ENCODE data around the gene AARS1. TPM values are rescaled to one million over a fixed set of nuclear protein-coding genes. Genes with fewer than 3 reads are reported as not detected.
A peak's percentile ranks its signal among the peaks of the same experiment; 100 is the strongest.
"Not testable (repeated sequence)": the region's sequence is repeated elsewhere in the genome, so short reads cannot be mapped to it uniquely, and the experiment has no call there.

AARS1 gene
- polyA plus RNA-seq, 12 donors, result 39.4 to 61.8 (median 57.4) TPM; not detected in 1

GRCh38 chr16:70287304-70287971 lies 1.9 kb downstream of the AARS1 start:
- not testable (repeated sequence) for DNase-seq

DNA sequence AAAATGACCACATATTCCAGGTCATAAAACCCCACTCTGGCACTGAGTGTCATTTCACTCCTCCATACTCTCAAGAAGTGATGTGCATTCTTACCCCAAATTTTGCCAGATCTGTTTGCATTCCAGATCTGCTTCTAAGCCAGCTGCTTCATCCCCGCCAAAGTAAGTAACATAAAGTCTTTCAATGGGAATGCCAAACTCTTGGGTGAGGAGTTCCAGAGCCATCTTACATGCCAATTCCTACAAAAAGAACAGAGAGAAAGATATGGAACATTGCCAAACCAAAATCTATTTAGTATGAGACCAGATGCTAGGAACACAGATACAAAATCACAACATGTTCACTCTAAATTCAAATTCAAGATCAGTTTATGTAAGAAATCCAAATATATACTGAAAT lies 12.9 kb downstream of the AARS1 start:
- no peak for DNase-seq

DNA sequence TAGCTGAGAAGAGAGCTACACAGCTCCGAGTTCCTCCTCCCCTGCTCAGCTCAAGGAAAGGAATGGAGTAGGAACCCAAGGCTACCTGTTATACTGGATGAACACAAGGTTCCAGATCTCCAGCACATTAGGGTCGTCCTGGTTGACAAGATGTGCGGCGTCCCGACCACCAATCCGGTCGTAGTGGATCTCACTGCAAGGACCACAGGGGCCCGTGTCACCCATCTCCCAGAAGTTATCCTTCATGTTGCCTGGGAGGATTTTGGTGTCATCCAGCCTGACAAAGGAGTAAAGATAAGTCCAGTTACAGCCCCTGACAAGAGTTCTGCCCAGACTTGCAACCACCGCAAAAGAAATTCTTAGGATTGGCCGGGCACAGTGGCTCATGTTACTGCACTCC lies 17.6 kb downstream of the AARS1 start:
- DNase-seq, result no peak

DNA sequence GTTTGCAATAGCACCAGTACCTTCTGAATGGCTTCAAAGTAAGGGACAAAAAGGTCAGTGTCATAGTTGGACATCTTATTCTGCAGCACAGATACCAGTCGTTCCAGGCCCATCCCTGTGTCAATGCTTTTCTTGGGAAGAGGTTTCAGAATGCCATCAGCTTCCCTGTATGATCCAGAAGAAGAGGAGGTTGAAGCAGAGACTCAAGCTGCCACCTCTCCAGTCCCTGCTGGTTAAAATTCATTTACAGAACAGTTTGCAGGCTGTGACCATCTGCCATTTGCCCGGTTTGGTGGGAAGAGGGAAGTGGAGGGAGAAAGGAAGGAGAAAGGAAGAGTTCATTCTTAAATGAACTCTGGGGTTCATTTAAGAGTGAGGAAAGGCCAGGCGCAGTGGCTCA lies 19.1 kb downstream of the AARS1 start:
- DNase-seq, result no peak

DNA sequence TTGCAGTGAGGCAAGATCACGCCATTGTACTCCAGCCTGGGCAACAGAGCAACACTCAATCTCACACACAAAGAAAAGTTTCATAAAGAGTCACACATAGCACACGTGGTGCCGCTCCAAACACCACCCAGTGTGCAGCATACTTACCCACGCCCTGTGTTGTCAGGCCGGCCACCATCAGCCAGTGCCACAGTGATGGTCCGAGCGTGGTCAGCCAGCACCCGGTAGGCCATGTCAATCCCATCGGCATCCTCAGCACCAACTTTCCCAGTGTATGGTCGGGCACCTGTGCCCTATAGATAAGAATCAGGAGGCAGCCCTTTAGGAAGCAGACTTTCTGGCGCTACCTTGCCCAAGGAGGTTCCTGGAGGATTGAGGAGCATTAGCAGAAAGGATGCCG lies 19.8 kb downstream of the AARS1 start:
- no peak for DNase-seq

GRCh38 chr16:70267922-70268321 lies 21.4 kb downstream of the AARS1 start:
- DNase-seq, result not testable (repeated sequence)

DNA sequence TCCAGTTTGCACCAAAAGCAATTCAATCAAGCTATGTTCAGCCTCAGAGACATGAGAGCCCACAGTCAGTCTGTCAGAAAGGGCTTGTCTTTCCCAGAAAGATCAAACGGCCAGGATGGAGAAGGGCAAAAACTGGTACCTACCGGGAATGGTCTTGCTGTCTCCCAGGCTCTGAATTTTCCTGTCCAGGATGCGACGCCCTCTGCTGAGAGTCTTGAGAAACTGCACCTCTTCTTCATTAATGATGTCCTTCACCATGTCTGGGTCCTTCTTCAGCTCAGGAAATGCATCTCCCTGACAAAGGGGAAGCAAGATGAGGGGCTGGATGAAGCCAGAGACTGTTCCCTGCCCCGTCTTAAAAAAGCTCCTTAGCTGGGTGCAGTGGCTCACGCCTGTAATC lies 21.8 kb downstream of the AARS1 start:
- no peak for DNase-seq

GRCh38 chr16:70259903-70260302 lies 29.4 kb downstream of the AARS1 start:
- DNase-seq, result not testable (repeated sequence)

- DNase-seq, result no peak
Observed at GRCh38 chr16:70258946-70259345, 30.4 kb downstream of the AARS1 start.

DNA sequence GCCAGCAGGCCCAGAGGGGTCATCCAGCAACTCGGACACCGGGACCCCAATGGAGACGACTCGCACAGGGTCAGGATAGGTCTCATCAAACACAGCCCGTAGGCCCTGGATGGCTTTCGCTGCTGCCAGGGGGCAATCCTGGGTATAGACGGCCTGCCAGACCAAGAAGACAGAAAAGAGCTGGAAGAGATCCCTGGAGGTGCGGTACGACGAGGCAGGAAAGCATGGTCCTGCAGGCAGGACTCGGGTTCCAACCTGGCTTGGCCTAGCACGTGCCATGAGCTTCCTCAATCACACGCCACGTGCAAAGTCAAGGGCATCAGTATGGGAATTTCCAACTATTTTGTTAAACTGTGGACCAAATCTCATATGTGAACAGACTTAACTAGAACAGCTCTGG lies 31.2 kb downstream of the AARS1 start:
- DNase-seq, result no peak

DNA sequence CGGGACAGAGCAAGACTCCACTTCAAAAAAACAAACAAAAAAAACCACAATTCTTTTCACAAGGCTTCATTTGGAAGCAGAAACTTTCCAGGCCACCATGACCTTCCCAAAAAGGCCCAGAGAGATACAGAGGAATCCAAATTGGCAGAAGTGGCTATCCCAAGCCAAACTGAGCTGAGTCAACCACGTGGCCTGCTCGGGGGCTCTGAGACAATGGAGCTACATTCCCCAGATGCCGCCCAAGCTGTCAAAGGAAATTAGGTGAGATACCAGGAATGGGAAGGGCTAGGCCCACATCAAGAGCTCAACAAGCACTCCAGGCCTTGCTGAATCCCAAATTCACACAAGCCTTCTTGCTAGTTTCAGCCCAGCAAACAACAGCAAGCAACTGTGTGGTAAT lies 31.9 kb downstream of the AARS1 start:
- DNase-seq, result no peak

DNA sequence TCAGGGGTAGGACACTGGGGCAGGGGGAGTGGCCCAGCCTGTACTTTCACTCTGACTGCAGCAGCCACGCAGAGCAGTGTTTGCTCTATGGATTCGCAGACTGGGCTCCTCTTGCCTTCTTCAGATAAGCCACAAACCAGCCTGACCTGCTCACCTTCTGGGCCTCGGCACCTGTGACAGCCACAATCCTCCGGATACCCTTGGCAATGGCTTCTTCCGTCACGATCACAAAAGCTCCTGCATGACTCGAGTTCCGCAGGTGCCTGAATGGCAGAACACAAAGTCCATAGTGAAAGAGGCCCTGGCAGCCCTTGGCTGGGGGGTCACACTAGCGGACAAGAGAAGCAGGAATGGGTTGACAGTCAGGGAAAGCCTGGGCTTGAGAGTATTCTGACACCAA lies 33.7 kb downstream of the AARS1 start:
- DNase-seq, result no peak

DNA sequence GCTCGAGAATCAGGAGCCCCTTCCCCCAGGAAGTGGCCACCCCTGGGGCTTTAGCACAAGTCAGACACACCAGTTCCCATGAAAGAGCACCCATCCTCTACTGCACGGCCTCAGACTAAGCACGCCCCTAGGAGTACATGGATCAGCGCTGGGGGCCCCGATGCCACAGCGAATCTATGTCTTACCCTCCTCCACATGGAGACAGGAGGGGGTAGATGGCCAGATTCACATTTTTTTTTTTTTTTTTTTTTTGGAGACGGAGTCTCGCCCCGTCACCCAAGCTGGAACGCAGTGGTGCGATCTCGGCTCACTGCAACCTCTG lies 34.4 kb downstream of the AARS1 start:
- DNase-seq, result no peak

- DNase-seq, result no peak
Observed at GRCh38 chr16:70254180-70254964, 34.9 kb downstream of the AARS1 start.

DNA sequence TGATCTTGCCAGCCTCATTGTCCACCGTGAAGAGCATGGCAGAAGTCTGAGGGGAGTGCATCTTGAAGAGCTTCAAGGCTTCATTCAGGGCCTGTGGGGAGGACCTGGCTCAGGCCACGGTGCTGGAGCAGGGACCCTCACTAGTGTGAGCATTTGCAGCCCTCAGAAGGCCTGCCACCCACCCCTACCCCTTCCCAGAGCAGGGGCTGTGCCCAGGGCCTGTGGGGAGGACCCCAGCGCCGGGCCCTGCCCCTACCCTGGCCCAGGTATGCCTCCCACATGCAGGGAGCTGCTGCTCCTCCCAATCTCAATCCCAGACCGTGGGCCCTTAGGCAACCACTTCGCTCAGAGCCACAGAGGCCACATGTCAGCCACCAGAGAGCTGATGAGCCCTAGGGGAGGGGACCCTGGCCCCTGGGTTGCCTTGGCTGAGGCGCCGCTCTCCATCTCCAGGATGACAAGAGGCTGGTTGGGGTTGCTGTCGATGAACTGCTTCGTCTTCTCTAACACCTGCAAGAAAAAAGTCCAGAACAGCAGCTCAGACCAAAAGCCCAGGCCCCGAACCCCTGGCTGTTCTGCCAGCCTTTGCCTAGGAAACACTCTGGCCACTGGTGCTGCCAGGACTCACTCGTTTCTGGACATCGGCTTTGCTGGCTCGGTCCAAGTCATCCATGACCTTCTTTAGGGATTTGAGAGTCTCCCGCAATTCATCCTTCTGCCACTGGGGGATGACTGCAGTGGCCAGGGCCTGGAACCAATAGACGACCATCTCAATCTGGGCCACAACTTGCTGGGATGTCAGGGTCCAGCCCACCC lies 35.8 kb downstream of the AARS1 start:
- DNase-seq, result no peak

GRCh38 chr16:70252355-70252988 lies 36.8 kb downstream of the AARS1 start:
- no peak for DNase-seq

- DNase-seq, result peak; percentile 92
Observed at GRCh38 chr16:70251629-70252354, 37.5 kb downstream of the AARS1 start, which contains the start of gene EXOSC6. TSS of gene EXOSC6 (minus strand) at chr16:70251940. CDS start at chr16:70251900, 40 bp downstream.

GRCh38 chr16:70250748-70251628 lies 38.3 kb downstream of the AARS1 start:
- no peak for DNase-seq

- DNase-seq, result not testable (repeated sequence)
Observed at GRCh38 chr16:70249697-70250096, 39.6 kb downstream of the AARS1 start.

DNA sequence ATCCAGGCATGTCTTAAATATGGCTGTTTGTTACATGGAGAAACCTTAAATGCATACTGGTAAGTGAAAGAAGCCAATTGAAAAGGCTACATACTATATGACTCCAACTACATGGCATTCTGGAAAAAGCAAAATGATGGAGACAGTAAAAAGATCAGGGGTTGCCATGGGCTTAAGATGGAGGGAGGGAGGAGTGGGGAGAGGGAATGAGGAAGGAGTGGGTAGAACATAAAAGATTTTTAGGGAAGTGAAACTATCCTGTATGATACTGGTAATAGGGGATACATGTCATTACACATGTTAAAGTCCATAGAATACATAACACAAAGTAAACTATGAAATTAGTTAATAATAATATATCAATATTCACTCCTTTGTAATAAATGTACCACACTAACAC lies 50.5 kb downstream of the AARS1 start:
- not testable (repeated sequence) for DNase-seq
